ENCODE results near the gene TARBP2. TPM values are rescaled to one million over a fixed set of nuclear protein-coding genes. Genes with fewer than 3 reads are reported as not detected.

TARBP2 gene, protein sequence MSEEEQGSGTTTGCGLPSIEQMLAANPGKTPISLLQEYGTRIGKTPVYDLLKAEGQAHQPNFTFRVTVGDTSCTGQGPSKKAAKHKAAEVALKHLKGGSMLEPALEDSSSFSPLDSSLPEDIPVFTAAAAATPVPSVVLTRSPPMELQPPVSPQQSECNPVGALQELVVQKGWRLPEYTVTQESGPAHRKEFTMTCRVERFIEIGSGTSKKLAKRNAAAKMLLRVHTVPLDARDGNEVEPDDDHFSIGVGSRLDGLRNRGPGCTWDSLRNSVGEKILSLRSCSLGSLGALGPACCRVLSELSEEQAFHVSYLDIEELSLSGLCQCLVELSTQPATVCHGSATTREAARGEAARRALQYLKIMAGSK
- polyA plus RNA-seq (2013, experiment 1 of 2; ENCODE audit: insufficient read length), result 35.8 TPM
- polyA plus RNA-seq (2013, experiment 2 of 2; ENCODE audit: insufficient read length), result 23.3 TPM

DNA sequence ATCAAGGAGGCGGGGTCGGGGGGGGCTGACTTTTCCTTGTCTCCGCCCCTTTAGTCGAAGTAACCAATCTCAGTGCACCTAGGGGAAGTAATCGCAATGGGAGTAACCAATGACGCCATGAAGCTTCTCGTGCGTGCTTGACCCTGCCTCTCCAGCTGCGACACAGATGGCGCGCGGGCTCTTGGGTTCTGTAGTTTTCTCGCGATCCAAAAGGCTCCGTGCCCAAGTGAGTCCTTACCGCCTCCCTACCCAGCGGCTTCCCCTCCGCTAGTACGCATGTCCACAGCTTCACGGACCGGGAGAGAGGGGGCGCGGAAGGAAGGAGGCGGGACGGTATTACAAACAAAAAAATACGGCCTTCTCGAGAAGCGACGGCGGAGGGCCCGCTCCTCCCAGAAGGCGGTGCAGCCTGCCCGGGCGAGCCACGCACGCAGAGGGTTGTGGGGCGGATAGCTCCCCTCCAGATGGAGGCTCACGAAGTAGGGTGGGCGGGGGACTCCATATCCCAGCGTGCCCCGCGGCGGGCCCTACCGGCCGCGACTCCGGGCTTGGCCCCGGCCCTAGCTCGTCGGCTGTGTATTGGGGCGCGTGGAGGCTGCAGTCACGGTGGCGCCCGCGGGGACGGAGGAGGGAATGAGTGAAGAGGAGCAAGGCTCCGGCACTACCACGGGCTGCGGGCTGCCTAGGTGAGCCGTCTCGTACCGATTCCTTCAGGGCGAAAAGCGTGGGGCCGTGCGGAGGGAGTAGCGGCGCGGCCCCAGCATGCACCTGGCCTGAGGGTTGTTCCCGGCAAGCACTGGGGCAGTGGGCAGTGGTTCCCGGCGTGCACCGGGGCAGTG lies at the start of gene TARBP2:
Gene TARBP2 (plus strand): TSS at position 508 of the 839 bp plus-strand sequence. CDS start 126 bp downstream, at position 634.
- DNase-seq, result peak; percentile 100

DNA sequence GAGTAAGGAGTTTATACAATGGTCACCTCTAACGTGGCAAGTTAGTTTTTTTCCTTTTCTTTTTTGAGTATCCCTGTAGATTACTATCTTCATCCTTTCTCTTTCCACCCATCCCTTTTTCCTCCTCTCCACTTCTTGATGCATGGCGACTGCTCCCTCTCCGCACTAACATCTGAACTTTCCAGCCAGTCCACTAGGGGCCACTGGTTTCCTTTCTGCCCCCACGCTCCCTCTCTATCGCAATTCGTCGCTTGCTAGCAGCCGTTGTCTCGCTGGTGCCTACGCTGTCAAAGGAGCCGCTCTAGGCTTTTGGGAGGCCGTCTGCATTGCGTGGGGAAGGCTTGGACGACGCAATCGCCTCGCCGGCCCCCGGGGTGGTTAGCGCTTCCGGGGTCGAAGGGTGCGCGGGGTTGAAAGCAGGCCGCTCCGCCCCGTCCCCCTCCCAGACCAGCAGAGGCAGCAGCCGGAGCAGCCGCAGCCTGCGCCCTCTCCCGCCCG lies 49.4 kb upstream of the TARBP2 start, which contains the start of gene PCBP2:
Gene PCBP2 (plus strand): TSS at position 442 of the 498 bp plus-strand sequence. CDS start 2,699 bp downstream, outside the sequence.
- DNase-seq, result peak; percentile 100

DNA sequence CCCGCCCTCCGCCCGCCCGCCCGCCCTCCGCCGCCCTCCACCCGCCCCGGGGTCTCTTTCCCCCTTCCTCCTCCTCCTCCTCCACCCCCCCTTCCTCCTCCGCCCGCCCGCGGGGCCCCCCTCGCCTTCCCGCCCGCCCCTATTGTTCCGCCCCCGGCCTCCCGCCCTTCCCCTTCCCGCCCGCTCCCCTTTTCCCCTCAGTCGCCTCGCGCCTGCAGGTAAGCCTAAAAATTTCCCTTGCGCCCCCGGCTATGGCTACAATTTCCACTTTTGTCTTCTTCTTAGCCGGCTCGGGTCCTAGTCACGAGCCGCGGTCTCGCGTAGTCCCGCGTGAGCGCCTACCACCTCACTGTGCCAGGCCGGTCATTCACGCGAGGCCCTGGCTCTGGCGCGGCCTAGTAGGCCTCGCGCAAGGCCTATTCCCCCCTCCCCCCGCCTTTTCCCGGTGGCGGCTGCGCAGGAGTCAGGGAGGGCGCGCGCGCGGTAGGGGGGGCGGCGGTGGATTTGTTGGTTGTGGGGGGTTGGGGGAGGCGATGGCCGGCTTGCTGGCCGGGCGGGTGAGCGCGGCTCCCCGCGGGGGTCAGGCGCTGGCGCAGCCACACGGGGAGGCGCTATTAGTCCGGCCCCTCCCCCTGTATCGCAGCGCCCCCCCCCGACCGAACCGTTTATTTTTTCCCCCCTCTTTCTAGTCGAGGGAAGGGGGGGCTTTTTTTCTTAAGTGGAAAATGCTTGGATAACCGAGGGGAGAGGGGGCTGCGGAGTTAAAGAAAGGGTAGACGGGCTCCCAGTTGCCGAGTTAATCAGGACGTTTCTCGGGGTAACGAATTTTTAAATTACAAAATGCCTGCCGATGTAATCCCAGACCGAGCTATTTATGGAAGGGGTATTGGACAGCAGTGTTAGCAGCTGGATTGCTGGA lies 48.7 kb upstream of the TARBP2 start:
- peak; percentile 87 for DNase-seq

DNA sequence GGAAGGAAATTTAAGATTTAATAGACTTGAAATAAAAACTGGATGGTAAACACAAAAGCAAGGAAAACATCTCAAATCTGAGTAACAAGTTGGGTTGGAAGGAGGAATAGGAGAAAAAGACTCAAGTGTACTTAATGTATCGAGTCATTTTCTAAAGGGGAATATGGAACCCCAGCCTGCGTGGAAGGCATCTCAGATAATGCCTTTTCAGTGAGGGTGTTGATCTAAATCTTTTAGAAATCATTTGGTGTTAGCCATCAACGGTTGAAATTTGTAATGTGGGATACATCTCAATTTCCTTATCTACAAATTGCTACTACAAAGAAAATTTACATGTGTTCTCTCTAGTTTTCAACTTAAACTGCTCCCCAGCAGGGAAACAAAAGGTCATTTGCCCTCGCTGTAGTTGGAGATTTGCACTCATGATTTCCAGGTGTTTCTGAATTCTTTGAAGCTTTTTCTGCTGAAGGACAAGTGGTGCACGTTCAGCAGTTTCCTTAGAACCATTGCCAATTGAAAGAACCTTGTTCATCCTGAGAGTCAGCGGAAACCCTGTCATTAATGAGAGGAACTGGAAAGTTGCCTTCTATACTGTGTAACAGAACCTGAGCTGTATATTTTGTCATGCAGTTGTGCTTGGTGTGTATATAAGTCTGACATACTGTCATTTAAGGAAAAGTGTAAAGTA lies 47.0 kb upstream of the TARBP2 start:
- no peak for DNase-seq

DNA sequence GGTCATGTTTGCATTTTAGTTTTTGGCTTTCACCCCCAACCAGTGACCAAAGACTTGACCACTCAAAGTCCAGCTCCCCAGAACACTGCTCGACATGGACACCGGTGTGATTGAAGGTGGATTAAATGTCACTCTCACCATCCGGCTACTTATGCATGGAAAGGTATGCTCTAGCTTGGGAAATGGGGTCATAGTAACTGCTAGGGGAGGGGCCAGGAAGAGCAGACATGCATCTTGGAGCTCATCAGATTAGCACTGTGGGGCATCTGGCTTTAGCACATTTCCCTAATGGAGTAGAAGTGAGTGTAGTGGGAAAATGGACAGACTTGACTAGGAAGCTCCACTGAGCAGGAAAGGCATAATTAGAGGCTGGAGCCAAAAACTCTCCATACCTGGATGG lies 46.4 kb upstream of the TARBP2 start:
- no peak for DNase-seq

DNA sequence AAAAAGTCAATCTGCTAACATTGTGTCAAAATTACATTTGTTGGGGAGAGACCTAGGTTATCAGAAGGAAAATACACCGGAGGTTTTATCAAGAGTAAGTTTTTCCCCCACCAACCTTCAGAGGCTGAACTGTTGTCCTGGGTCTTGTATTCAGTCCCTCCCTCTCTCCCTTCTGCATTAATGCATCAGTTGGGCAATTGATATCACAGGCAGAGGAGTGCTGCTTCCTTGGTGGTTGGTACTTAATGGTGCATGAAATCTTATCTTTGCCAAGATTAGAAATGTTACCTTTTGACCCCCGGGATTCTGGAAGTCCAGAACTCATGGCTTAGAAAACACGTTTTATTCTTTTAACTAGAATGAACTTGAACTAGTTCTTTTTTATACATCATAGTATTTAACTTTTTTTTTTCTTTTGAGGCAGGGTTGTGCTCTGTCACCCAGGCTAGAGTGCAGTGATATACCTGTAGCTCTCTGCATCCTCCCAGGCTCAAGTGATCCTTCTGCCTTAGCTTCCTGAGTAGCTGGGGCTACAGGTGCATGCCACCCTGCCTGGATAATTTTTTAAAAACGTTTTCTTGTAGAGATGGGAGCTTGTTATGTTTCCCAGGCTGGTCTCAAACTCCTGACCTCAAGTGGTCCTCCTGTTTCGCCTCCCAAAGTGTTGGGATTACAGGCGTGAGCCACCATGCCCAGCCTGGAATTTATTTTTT lies 44.3 kb upstream of the TARBP2 start:
- no peak for DNase-seq

DNA sequence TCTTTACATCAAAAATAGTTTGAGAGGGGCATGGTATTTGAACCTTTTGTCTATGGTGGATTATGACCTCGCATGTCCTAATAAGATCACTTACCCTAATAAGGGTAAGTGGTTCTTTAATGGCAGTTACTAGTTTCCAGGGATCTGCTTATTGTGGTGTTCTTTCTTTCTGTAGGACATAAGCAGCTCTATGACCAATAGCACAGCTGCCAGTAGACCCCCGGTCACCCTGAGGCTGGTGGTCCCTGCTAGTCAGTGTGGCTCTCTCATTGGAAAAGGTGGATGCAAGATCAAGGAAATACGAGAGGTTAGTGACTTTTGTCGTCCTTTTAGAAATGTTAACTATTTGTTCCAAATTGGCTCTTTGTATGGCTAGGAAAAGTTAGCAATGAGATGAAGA lies 42.0 kb upstream of the TARBP2 start:
- DNase-seq, result no peak

DNA sequence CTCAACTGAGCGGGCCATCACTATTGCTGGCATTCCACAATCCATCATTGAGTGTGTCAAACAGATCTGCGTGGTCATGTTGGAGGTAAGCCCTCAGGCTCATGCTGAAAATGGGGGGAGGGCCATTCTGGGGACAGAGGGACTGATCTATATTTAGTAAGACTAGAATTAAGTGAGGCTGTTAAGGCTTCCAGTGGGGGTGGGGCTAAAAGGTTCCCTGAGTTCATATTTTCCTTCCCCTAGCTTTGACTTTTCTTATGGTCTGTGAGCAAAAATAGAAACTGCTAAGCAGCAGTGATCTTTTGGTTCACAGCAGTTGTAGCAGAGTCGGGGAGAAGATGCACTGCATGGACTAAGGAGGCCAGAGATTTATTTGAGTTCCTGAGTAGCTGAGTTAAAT lies 40.0 kb upstream of the TARBP2 start:
- no peak for DNase-seq

DNA sequence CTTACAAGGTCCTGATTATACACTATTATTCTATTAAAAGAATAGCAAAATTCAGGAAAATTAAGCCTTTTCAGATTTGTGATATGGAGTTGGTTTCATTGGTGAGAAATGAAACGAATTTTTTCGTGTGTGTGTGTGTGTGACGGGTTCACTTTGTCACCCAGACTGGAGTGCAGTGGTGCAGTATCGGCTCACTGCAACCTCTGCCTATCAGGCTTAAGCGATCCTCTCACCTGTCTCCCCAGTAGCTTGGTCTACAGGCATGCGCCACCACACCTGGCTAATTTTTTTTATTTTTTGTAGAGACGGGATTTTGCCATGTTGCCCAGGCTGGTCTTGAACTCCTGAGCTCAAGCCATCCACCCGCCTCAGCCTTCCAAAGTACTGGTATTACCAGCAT lies 39.5 kb upstream of the TARBP2 start:
- no peak for DNase-seq

DNA sequence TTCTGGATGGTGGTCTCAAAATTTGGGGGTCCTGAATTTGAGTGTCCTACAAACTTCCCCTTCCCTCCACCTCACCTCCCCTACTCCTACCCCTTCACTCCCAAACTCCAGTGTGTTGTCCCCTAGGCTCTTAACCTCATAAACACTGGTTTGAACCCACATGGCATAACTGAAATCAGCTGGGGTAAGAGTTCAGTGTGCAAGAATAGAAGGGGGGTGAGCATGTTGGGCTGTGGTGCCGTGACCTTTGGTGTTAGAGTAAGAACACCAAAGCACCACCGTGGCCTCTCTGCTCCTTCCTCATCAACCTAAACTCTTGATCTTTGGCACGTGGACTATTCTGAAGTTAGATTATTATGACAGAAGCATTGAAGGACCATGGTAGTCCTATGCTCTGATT lies 38.1 kb upstream of the TARBP2 start:
- no peak for DNase-seq

DNA sequence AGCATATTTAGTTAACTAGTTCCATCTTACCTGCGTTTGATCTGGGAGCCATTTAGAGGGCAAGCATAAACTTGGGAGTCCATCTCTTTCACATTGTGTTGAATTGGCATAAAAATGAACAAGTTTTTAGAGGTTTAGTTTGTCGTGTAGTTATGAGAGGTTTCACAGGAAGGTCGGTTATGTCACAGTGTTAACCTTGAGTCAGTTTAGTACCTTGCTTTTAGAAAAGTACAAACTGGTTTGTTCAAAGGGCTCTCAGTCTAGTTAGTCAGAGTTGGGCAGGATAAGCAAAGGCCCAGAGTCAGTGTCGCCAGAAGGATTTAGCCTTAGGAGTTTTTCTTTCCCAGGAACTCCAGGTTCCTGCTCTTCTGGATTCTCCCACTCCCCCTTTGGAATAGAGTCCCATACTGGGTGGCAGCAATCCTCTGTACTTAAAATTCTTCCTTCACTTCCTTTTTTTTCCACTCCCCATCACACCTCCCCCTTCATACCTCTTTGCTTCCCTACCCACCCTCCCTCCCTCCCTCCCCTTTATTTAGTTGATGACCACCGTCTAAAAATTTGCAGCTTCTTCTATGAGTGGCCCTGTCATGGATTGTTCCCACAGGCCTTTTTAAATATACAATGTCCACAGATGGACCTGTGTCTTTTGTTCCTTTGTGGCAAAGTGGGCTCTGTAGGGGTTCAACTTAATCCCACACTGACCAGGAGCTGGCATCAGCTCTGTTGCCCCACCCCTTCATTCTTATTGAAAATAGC lies 37.1 kb upstream of the TARBP2 start:
- DNase-seq, result no peak

DNA sequence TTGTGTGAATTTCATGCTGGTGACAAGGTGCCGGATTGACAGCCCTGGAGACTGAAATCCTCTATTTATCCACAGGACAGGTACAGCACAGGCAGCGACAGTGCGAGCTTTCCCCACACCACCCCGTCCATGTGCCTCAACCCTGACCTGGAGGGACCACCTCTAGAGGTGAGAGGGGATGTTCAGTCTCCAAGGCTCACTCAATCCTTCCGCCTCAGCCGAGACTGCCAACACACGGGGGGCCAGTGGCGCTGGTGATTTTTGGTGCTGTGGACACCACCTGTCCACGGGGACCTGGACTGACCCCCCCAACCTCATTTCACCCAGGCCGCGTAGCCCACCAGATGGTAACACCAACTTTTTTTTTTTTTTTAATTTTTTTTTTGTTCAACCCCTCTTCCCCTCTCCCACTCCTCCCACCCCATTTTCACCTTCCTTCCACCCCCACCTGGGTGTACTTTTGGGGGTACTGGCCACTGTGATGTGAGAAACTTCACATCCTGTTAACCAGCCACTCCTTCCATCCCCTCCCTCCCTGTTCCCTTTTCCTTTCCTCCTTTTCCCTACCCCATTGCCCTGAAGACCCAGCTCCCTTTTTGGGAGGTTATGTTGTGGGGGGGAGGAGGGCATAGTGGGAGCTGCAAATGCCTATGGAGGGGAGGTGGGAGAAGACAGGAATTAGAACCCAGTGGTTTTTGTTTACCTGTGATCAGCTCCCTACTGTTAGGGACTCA lies 36.2 kb upstream of the TARBP2 start:
- no peak for DNase-seq

DNA sequence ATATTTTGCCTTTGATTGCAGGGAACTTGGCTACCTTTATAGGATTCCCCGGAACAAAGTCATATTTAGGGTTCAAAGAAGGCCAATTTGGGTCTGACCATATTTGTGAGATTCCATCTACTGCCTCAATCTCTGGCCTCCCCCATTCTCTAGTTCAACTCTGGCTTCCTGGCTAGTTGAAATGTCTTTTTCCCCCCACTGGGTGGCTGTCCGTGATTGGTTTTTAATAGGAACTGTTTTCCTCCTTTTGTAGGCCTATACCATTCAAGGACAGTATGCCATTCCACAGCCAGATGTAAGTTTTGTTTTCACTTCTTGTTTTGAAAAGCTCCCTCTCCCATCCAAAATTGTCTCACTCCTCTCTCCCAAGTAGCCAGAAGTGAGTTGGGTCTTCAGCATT lies 35.4 kb upstream of the TARBP2 start:
- no peak for DNase-seq

DNA sequence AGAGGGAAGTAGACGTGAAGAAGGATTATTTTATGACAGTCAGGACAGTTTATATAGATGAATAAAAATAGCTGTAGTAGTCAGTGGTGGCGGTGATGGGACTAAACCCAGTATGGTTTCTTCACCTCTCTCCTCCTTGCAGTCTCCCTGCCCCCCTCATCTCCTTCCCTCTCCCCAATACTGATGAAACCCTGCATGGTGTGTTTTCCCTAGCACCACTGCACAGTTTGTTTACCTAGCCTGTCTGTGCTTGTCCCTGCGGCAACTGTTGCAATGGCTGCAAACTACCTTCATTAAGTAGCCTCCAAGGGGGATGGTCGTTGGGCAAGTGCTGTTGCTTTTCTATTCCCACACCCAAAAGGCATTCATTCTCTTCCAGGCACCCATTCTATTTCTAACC lies 34.4 kb upstream of the TARBP2 start:
- DNase-seq, result no peak

DNA sequence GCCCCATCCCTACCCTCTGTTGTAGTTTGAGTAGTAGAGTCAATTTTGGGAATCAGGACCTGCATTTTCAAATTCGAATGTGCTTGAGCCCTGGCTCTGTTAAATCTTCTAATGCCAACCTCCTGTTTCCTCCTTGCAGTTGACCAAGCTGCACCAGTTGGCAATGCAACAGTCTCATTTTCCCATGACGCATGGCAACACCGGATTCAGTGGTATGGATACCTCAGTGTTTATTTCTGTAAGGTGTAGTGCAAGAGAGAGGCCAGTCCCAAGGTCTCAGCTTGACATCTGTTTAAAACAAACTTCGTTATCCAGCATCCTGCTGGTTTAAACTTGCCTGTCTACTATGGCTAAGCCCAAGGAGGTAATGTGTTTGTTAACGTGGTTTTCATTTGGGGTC lies 34.0 kb upstream of the TARBP2 start:
- DNase-seq, result no peak

DNA sequence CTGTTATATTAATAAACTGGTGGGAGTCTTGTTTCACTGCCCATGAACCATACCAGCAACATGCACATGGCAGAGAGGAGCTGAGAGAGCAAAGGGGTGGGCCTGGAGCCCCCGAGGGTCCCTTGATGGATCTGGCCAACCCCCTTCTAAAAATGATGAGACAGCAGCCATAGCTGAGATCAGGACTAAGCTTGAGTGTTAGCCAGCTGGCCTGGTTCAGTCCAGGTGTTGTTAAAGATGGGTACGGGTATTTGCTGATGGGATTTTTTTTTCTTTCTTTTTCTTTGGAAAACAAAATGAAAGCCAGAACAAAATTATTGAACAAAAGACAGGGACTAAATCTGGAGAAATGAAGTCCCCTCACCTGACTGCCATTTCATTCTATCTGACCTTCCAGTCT lies 33.2 kb upstream of the TARBP2 start:
- no peak for DNase-seq

DNA sequence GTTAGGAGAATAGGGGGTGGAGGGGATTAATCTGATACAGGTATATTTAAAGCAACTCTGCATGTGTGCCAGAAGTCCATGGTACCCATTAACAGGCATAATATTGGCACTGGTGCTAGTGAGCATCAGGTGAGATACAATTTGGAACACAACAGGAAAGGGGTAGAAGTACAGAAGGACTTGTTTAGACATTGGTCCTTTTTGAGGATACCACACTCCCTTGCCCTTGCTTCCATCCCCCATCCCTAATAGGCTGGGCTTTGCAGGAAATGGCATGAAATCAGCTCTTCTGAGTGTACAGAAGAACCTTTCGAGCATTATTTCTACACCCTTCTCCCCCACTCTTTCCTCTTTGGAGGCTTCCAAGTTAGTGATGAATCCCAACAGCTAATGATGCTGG lies 32.8 kb upstream of the TARBP2 start:
- DNase-seq, result no peak

DNA sequence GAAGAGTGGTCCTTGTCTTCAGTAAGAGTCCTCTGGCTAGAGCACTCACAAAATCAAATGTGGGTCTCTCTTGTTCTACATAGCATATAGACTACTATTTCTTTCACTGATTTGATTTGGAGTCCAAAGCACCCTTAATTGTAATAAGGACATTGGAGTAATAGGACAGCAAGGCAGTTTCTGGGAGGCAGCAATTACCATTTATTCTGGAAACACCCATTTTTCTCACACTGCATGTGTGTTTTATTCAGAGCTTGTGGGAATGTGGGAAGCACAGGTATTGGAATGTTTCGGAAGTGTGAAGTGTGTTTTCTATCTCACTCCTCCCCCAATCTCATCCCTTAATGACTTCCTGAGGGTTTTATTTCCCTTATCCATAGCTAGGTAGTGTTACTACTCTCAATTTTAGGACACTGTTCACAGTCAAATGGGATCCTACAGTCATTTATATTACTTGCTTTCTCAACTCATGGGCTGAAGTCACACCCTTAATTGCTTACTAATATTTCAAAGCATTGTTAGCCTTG lies 29.0 kb upstream of the TARBP2 start:
- DNase-seq, result no peak

DNA sequence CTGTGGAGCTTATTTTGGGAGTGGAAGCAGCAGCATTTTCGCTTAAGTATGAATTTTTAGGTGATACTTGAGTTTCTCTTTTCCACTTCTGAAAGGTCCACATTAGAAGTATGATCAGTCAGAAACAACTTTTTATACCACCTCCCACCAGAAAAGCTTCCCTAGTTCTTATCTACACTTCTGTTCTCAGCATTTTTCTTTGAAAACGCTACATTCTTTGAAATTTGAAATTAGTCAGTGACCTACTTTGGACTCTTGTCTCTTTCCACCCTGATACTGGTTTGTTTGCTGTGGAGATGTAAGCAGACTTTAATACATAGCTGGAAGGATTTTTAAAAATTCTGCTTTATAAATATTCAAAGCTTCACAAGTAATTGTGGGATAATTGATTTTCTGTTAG lies 27.0 kb upstream of the TARBP2 start:
- no peak for DNase-seq

Measured in fibroblast of skin of back (primary cell).